Suprapubic skin (tissue), 4 donors: ENCODE results near the gene MARCHF6. TPM values are rescaled to one million over a fixed set of nuclear protein-coding genes. Genes with fewer than 3 reads are reported as not detected.
"Not testable (repeated sequence)": the region's sequence is repeated elsewhere in the genome, so short reads cannot be mapped to it uniquely, and the experiment has no call there.

Source experiments
- DNase-seq, 2 donors: peaks; one replicate each; pipeline ENCODE4 v3.0.0-alpha.2; 2019; ENCODE audit warnings: low spot score in 2 of 2
- H3K27ac ChIP-seq: fragments of 200-600 bp; sonication (generic); one replicate; pipeline ENCODE4 v1.5.1; 2019
- H3K27me3 ChIP-seq: fragments of 200-600 bp; sonication (generic); one replicate; pipeline ENCODE4 v1.5.1; 2019
- H3K36me3 ChIP-seq: fragments of 200-600 bp; sonication (generic); one replicate; pipeline ENCODE4 v1.5.1; 2019
- H3K4me1 ChIP-seq: fragments of 200-600 bp; sonication (generic); one replicate; pipeline ENCODE4 v1.5.1; 2019
- H3K4me3 ChIP-seq: fragments of 200-600 bp; sonication (generic); one replicate; pipeline ENCODE4 v1.5.1; 2019; ENCODE audit warnings: mild to moderate bottlenecking
- H3K9me3 ChIP-seq: fragments of 200-600 bp; sonication (generic); one replicate; pipeline ENCODE4 v1.5.1; 2019
- EP300 ChIP-seq: sonication (generic); formaldehyde crosslinking; IDR thresholded peaks from one replicate; pipeline ENCODE4 v1.6.1; 2017; ENCODE audit warnings: antibody characterized with exemption
- POLR2A ChIP-seq, 2 donors: fragments of 450-650 bp; IDR thresholded peaks; one replicate each; pipeline ENCODE4 v1.6.1; 2017; ENCODE audit warnings: antibody characterized with exemption in 2 of 2, mild to moderate bottlenecking in 2 of 2, moderate library complexity in 2 of 2
- POLR2AphosphoS5 ChIP-seq, 3 donors: sonication (generic); formaldehyde crosslinking; IDR thresholded peaks; one replicate each; pipeline ENCODE4 v1.6.1; 2017; ENCODE audit warnings: antibody characterized with exemption in 3 of 3
- WGBS: methylation state at CpG from one replicate; pipeline ENCODE4 v1.1.5; 2018; 5-methylcytosine and 5-hydroxymethylcytosine counted together
- total RNA-seq, 4 donors: library from RNA; depleted of rRNA; stranded (reverse); fragments of >200 nt; gene quantifications; one replicate each; pipeline ENCODE4 v1.1.0, GENCODE V29; 2016
- TF ChIP-seq, protein P1 (sequence below), 2 donors: fragments of 200-600 bp in 1 of 2; fragments of 450-650 bp in 1 of 2; sonication (generic) in 1 of 2; IDR thresholded peaks; one replicate each; pipeline ENCODE4 v1.5.1; 2016 to 2019; ENCODE audit warnings: antibody characterized with exemption in 2 of 2, mild to moderate bottlenecking in 1 of 2, moderate library complexity in 1 of 2

The MARCHF6 gene
- total RNA-seq, 4 donors from 2014 or later = 89.7 to 273 (median 143) TPM

DNA sequence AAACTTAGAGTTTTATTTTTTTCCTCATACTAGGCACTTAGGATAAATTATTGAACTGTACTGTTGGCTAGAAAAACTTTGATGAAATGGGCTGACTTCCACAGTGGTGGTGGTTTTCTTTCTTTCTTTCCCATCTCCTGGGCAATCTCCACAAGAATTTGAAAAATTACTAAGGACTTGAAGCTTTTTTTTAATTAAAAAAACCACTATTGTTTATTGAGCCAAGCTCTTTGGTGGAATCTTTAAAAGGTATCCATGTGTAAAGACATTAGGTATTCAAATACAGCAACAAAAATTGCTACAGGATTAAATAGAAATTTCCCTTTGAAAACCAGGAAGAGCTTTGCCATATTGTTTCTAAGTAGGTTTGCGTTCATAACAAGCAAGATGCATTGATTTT is 14.1 kb downstream of the MARCHF6 start:
- 91% methylated on average over 1 of the region's 1 CpG for WGBS

DNA sequence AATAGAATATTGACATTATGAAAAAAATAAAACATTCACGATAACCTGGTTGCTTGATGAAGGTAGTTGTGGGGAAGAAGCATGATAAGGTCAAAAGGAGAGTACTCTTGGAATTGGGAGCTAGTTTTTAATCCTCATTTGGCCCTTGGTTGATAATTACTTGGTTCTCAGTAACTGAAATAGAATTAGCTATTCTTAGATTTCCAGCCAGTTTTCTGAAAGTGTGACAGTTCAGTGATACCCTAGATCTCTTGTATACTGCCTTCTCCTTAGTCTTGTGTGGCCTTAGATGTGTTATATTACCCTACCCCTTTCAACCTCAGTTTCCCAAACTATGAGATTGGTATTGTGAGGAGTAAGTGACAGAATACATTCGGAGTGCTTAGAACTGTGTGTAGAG is 17.4 kb downstream of the MARCHF6 start:
- WGBS = 97% methylated on average over 2 of the region's 2 CpGs
- TF ChIP-seq POLR2A (IDR thresholded peaks at IDR 0.05) (no peak), EP300 (no peak), POLR2AphosphoS5 (IDR thresholded peaks at IDR 0.05) (no peak)
- TF ChIP-seq, protein P1, sequence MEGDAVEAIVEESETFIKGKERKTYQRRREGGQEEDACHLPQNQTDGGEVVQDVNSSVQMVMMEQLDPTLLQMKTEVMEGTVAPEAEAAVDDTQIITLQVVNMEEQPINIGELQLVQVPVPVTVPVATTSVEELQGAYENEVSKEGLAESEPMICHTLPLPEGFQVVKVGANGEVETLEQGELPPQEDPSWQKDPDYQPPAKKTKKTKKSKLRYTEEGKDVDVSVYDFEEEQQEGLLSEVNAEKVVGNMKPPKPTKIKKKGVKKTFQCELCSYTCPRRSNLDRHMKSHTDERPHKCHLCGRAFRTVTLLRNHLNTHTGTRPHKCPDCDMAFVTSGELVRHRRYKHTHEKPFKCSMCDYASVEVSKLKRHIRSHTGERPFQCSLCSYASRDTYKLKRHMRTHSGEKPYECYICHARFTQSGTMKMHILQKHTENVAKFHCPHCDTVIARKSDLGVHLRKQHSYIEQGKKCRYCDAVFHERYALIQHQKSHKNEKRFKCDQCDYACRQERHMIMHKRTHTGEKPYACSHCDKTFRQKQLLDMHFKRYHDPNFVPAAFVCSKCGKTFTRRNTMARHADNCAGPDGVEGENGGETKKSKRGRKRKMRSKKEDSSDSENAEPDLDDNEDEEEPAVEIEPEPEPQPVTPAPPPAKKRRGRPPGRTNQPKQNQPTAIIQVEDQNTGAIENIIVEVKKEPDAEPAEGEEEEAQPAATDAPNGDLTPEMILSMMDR (IDR thresholded peaks at IDR 0.05) = no peak
- Histone ChIP-seq H3K36me3 (no peaks in the 10 kb centered on the region), H3K27me3 (no peaks in the 10 kb centered on the region), H3K9me3 (no peaks in the 10 kb centered on the region), H3K27ac (no peak overlapping the region), H3K4me3 (no peak overlapping the region), H3K4me1 (peaks cover 44% of the 10 kb centered on the region)
- DNase-seq = no peak

More for the DNA sequence above, 14.1 kb downstream of the MARCHF6 start:
- no peak for TF ChIP-seq EP300
- TF ChIP-seq, protein P1 (IDR thresholded peaks at IDR 0.05) = no peak
- TF ChIP-seq POLR2A (IDR thresholded peaks at IDR 0.05) = no peak
- no peak for TF ChIP-seq POLR2AphosphoS5 (IDR thresholded peaks at IDR 0.05)
- H3K4me3 ChIP-seq = no peak overlapping the region
- no peaks in the 10 kb centered on the region for H3K9me3 ChIP-seq
- no peak overlapping the region for H3K27ac ChIP-seq
- H3K27me3 ChIP-seq = no peaks in the 10 kb centered on the region
- peaks cover 32% of the 10 kb centered on the region for H3K4me1 ChIP-seq
- DNase-seq = no peak
- no peaks in the 10 kb centered on the region for H3K36me3 ChIP-seq

DNA sequence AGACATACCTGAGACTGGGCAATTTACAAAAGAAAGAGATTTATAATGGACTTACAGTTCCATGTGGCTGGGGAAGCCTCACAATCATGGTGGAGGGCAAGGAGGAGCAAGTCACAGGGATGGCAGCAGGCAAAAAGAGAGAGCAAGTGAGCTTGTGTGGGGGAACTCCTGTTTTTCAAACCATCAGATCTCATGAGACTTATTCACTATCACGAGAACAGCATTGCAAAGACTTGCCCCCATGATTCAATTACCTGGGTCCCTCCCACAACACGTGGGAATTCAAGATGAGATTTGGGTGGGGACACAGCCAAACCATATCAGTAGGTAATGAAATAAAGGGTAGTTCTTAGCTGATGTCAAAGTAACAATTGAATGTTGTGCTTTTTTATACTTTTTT is 17.9 kb downstream of the MARCHF6 start:
- DNase-seq, H3K9me3 ChIP-seq, H3K4me3 ChIP-seq, H3K36me3 ChIP-seq, H3K27ac ChIP-seq, H3K27me3 ChIP-seq: not testable (repeated sequence)
- whole genome bisulfite sequencing = 67% methylated on average over 2 of the region's 2 CpGs
- peaks cover 41% of the 10 kb centered on the region for H3K4me1 ChIP-seq

DNA sequence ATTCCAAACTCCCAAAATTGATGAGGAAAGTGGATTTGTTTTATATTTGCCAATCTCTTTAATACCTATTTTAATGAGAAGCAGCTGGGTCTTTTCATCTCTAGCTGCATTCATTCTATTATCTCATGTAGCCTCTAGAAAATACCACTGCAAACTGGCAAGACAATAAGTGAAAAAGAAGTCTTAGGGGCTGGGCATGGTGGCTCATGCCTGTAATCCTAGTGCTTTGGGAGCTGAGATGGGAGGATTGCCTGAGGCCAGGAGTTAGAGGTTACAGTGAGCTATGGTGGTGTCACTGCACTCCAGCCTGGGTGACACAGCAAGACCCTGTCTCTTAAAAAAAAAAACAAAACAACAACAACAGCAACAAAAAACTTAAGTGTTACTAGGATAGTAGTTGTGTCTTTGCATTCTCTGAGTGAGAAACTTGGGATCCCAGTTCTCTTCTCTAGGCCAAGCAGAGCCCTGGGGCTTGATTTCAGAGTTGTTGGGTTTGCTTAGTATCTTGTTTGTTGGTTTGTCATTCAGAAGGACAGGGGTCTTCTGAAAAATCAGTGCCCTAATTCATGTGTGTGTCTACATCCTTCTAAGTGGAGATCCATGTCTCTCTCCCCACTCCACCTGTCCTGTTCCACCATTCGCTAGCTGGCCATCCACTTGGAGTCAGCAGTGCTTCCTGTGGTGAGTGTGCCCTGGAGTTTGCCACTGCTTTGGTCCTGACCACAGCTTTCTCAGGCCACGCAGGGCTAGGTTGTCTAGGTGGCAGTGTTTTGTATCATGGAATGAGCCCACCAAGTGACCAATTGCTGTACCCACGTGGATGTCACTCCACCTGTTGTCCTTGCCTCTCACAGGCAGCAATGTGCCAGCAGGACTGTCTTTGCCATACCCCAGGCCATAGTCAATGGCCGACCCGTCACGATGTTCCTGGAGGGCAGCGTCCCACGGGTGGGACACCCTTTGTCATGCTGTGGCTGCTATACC is 19.5 kb downstream of the MARCHF6 start:
- TF ChIP-seq, protein P1 (IDR thresholded peaks at IDR 0.05) = no peak
- TF ChIP-seq EP300 (no peak), POLR2AphosphoS5 (IDR thresholded peaks at IDR 0.05) (no peak), POLR2A (IDR thresholded peaks at IDR 0.05) (no peak)
- Histone ChIP-seq H3K4me3 (no peak overlapping the region), H3K9me3 (no peaks in the 10 kb centered on the region), H3K4me1 (peaks cover 35% of the 10 kb centered on the region), H3K27ac (no peak overlapping the region), H3K36me3 (peaks cover 7% of the 10 kb centered on the region), H3K27me3 (no peaks in the 10 kb centered on the region)
- DNase-seq = no peak
- WGBS = 92% methylated on average over 3 of the region's 8 CpGs

DNA sequence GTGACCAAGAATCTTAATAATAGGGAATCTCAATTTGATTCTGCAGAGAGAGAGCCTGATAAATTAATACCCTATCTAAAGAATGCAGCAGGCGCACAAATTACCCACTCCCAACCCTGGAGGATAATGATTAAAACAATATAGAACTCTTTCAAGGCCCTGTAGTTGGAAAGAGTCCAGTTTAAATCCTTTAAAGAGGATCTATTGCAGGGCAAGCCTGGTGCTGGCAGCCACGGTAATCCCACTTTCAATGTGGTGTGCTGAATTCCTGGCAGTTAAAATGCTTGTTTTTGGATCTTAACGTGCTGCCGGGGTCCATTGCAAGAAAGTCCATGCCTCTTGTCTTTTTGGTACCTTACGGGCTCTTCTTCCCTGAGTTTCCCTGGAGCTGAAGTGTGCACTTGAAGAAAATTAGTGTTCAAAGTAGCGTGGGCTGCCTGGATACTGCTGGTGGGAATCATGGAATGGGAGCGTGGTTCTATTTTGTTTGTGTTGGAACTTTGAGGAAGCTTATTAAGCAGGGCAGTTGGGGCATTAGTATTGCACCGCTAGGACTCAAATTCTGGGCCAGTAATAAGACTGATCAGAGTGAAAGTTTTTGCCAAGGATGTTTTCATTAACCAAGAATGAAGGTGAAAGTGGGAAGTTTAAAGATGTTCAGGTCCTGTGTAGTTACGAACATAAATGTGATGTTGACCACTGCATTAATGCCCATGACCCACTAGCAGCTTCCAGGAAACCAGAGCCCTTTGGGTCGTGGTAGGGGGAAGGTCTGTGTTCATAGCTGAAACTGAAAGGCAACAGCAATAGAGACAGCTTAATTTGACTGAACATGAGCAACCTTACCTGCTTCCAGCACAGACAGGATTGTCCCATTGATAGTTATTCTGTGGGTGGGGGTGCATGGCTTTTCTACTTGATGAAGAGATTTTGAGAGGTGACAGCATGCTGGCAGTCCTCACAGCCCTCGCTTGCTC is 20.8 kb downstream of the MARCHF6 start:
- Histone ChIP-seq H3K27ac (no peak overlapping the region), H3K4me1 (peaks cover 34% of the 10 kb centered on the region), H3K27me3 (no peaks in the 10 kb centered on the region), H3K36me3 (peaks cover 13% of the 10 kb centered on the region), H3K4me3 (no peak overlapping the region), H3K9me3 (no peaks in the 10 kb centered on the region)
- TF ChIP-seq POLR2AphosphoS5 (IDR thresholded peaks at IDR 0.05) (no peak), POLR2A (IDR thresholded peaks at IDR 0.05) (no peak), EP300 (no peak)
- TF ChIP-seq, protein P1 (IDR thresholded peaks at IDR 0.05) = no peak
- 70% methylated on average over 11 of the region's 11 CpGs for WGBS
- DNase-seq = no peak

DNA sequence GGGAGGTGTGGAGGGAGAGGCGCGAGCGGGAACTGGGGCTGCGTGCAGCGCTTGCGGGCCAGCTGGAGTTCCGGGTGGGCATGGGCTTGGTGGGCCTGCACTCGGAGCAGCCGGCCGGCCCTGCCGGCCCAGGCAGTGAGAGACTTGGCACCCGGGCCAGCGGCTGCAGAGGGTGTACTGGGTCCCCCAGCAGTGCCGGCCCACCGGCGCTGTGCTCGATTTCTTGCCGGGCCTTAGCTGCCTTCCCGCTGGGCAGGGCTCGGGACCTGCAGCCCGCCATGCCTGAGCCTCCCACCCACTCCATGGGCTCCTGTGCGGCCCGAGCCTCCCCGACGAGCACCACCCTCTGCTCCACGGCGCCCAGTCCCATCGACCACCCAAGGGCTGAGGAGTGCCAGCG is 21.7 kb downstream of the MARCHF6 start:
- peaks cover 18% of the 10 kb centered on the region for H3K36me3 ChIP-seq

More for the DNA sequence above, 21.7 kb downstream of the MARCHF6 start:
- peaks cover 34% of the 10 kb centered on the region for H3K4me1 ChIP-seq
- H3K4me3 ChIP-seq, H3K27ac ChIP-seq, H3K9me3 ChIP-seq, H3K27me3 ChIP-seq, DNase-seq: not testable (repeated sequence)
- 90% methylated on average over 4 of the region's 29 CpGs for WGBS
